ENCODE measurements around the gene ARID3B.

Gene ARID3B

DNA sequence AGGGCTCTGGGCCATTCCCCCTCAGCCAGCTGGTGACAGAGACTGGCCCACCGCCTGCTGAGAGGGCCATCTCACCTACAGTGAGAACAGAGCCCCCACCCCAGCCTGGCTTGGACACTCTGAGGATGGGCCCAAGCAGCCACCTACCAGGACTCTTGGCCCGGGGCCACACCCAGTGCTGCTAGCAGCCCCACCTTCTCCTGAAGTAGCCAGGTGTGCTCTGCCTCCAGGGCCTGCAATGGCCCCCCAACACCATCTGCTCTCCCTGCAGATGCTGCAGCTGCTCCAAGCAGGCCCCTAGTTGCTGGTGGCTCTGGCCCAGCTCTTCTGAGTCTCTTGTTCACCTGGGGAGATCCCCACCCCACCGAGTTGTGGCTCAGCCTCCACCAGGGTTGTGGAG lies 67.8 kb downstream of the ARID3B start:
- no peak for DNase-seq

DNA sequence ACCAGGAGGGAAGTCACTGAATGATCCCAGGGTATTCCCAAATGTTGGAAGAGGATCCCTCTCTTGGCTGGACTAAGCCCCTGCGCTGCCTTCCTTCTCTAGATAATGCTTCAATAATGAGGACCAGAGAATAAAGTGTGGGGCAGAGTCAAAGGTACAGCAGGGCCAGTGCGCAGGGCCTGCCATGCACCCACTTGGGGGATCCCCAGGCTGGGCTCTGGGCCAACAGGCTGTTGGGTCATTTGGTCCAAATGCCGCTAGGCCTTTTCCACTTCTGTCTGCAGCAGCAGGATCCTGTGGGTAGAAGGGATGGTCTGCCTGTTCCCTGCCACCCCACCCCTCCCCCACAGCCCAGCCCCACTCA lies 68.9 kb downstream of the ARID3B start:
- no peak for DNase-seq

DNA sequence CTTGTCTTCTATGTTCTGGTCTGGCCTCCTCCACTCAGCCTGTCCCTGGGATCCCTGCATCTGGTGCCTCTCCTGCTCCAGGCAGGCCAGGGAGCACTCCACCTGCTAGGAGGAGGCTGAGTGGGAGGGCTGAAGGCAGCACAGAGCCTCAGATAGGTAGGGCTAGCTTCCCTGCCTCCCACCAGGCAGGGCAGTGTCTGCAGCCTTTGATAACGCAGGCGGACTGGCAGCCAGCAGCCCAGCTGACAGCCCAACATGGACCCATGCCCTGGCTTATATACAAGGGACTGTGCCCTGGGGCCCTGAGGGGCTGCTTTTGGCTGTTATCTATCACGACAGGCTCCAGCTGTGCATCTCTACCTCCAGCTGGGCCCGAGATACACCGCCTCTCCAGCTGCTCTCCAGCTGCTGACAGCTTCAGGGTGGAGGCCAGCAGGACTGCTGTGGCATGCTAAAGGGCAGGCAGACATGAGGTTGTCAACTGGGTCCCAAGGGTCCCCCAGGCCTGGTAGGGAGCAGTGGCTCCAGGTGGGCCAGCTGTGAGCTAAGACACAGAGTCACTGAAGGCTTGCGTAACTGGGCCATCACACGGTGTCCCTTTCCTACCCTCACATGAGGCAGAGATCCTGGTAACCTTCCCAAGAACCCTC lies 69.4 kb downstream of the ARID3B start:
- no peak for DNase-seq

DNA sequence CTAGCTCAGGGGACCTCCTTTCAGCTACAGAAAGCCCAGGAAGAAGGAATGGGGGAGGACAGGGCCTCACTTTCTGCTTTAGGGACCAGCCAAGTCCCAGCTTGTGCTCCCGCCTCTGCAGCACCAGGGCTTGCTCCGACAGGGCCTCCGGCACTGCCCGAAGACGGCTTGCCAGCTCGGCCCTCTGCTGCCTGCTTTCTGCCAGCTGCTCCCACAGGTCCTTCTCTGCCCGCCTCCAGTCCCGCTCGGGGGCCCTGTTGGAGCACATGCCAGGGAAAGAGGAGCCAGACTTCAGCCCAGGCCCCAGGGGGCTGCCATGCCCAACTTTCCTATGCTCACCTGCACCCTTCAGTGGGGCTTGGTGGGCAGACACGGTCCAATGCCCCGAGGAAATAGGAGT lies 70.3 kb downstream of the ARID3B start:
- no peak for DNase-seq

DNA sequence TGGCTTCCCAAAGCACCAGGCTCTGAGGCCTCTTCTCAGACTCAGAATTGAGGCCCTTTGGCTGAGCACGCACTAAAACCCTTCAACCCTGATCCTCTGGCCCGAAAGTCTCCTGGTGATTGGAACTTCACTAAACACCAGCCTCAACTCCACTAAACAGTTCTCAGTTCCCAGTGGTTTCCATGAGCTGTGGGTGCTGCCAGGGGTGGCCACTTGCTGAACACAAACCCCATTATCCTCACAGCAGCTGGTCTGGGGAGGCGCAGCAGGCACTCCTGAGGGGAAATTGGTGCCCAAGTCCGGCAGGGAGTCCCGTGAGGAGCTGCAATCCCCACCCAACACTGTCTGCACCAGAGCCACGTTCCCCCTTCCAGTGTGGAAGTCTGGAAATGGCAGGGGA lies 70.8 kb downstream of the ARID3B start:
- no peak for DNase-seq

DNA sequence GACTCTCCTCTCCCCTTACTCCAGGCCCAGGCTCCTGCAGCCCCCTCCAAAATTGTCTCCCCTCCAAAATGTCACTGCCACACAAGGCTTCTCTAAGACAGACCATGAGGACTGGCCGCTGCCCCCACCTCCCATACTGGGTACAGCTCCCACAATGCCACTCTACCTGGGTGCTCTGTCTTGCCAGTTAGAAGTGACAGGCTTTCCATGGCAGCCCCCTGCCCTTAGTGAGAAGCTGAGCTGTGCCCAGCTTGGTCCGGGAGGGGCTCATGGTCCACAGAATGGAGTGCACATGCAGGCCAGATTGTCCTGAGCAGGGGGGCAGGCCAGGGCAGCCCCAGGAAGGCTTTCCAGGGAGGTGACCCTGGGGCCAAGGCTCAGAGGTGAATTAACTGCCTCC lies 71.7 kb downstream of the ARID3B start:
- no peak for DNase-seq

DNA sequence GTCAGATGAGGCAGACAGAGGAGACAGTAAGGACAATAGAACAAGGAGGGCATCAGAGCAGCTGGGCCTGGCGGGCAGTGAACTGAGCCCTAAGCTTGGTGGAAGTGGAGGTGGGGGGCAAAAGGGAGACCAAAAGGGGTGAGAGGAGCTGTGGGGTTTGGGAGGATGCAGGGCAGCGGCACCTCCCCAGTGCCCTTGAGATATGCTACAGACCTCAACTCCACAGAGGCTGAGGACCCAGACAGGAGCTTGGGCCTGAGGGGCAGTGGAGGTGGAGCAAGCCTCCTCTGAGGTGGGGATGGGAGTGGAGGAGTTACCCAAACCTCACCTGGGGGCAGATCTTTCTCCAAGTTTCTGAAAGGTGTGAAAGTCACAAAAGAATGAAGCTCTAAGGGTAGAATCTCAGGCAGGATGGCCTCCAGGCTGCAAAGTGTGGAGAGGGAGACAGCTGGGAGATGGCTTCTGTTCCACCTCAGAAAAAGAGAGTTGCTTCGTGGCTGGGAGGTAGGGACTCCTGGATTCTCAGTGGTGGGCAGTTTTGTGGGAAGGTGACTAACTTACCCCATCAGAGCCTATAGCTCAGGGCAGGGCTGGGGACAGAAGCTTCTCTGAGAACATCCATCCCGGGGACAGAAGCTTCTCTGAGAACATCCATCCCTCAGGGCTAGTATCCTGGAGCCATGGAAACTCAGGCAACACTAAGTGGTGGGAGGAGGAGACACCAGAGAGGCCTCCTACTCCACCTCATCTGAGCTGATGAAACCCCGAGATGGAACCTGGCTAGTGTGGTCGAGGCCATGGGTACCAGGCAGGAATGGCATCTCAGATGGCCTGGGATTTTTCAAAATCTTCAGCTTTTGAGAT lies 72.3 kb downstream of the ARID3B start:
- DNase-seq: no peak

DNA sequence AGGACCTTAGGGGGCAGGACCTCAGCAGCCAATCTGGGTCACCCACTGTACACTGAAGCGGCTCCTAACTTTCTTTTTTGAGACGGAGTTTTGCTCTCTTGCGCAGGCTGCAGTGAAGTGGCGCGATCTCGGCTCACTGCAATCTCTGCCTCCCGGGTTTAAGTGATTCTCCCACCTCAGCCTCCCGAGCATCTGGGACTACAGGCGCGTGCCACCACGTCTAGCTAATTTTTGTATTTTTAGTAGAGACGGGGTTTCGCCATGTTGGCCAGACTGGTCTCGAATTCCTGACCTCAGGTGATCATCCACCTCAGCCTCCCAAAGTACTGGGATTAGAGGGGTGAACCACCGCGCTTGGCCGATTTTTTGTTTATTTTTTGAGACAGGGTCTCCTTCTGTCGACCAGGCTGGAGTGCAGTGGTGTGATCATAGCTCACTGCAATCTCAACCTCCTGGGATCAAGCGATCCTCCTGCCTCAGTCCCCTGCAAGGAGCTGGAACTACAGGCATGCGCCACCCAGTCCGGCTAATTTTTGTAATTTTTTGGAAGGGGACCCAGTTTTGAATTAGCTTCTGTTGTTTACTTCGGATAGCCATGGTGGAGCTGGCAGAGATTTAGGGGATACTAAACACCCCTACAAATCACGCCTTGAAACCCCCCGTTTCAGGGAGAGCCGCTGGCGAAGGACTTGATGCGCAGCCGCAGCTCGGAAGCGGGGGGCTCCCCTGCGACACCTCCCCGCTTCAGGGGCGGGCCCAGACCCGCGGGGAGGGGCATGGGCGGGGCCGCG lies 73.1 kb downstream of the ARID3B start:
- no peak for DNase-seq

DNA sequence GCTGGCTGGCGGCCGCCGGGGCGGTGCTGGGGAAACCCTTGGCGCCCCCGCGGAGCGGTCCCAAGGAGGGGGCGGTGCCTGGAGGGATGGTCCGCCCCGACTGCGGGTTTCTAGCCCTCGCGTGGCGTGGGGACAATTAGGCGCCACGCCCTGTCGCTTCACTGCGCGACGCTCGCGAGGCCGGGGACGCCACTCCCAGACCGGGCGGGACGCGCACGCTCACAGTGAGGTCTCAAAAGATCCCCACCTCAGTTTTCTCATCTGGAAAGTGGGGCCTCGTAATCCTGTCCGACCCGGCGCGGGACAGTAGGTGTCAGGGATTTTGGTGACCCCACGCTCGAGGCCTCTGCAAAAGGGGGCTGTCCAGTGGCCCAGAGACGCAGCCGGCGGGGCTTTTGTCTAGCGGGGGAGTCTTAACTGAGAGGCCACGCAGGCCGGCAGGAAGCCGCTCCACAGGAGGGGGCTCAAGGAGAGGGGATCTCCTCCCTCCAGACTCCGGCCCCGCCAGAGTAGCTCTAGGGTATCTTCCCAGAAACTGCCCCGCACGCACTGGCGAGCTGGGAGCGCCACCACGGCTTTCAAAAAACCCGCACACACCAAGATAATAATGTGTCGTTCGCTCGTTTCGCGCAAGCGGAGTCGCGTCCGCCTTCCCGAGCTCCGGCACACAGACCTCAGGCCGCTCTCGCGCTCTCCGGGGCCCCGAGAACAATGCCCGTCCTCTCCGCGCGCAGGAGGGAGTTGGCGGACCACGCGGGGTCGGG lies 73.9 kb downstream of the ARID3B start:
- DNase-seq: peak; percentile 47

DNA sequence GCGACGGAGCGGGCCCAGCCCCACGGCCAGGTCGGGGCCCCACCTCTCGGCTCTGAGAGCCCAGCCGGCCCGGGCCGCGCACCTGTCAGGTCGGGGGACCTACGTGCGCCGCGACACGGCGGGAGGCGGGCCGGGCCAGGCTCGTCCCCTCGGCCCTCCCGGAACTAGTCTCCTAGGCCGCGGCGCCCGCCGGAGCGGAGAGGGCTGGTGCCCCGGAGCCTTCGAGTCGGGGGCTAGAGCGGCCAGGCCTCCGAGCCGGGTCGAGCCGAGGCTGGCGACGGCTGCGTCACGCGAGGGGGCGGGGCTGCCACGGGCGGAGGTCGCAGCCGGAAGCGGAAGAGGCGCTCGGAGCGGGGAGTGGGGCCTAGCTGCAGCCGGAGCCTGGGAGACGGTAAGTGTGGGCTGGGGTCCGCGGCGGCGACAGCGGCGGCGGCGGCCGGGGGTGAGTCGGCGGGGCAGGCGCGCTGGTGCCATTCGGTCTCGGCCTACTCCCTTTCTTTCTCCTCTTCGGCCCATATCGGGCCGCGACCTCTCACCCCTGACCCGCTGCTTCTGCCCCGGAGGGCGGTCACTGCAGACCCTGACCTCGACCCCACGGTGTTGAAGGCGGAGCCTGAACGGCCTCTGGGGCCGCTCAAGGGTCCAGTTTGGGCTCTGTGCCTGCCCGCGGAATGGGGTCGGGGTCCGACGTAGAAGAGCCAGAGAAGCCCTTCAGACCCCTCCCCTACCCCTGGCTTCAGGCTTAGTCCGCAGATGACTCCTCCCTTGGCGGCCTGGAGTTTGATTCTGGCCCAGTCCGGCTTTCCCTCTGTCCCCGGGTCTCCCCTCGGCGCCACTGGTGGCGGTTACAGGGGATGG lies 74.7 kb downstream of the ARID3B start, which contains the start of gene CLK3:
TSS of gene CLK3 (plus strand) at position 329 of the 858 bp plus-strand sequence. CDS start 3,361 bp downstream, outside the sequence.
- DNase-seq: peak; percentile 81

DNA sequence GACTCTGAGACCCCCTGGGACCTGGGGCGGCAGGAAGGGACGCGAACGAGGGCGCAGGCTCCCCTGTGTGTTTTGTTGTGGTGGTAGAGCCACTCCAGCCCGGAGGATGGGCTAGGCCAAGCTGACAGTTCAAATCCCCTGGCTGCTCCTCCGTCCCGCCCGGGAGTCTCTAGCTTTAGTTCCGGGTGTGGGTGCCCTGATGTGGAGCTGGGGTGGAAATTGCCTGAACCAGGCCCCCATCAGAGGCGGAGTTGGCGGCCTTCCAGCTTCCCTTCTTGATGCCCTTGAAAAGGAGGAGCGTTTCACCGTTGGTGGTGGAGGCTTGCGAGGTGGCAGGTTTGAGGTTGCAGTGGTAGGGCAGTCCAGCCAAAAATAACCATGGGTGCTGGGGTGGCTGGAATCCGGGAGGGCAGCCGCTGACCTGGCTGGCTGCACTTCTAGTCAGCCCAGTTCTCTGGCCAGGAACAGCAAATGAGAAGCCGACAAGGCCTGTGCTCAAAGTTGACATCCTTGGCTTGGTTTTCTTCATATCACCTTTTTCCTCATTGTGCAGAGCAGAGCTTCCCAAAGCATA lies 75.4 kb downstream of the ARID3B start:
- DNase-seq: no peak

DNA sequence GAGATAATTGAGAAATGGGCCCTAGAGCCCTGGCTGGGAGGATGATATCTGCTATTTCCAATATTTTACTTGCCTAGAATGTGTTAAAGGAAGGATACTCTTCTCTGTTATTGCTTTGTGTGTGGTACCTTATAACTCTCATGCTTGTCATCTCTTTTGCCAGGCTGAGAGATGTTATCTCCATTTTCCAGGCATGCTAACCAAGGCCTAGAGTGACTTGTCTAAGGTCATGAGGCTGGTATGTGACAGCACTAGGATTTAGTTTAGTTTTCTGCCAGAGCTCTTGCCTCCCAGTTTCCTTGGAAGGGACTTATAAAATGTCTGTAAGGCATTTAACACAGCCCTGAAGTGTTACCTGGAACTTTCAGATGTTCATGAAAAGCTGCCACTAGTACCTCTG lies 76.0 kb downstream of the ARID3B start:
- no peak for DNase-seq

DNA sequence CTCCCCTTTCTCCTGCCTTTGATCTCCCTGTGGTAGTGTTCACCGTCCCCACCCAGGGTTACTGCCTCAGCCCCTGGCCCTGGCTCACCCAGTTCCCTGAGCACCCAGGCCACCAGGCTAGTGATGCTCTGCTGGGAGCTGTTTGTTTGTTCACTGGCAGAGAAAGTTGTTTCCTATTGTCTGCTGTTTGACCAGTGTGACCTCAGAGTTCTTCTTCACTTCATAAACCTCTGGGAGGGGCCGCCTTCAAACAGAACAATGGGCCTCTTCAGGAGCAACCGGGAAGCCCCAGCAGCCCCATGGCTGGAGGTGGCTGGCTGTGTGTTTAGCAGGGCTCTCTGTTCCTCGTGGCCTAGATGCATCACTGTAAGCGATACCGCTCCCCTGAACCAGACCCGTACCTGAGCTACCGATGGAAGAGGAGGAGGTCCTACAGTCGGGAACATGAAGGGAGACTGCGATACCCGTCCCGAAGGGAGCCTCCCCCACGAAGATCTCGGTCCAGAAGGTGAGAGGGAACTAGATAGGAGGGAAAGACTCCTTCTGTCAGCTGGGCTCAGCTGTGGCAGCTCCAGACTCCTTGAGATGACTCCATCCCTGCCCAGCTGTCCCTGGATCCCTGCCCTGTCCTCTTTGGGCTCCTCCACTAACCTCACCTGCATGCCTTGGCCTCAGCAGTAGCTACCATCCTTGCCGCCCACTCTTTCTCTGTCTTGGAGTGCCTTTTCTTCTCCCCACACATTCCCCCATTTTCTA lies 78.0 kb downstream of the ARID3B start:
- no peak for DNase-seq

DNA sequence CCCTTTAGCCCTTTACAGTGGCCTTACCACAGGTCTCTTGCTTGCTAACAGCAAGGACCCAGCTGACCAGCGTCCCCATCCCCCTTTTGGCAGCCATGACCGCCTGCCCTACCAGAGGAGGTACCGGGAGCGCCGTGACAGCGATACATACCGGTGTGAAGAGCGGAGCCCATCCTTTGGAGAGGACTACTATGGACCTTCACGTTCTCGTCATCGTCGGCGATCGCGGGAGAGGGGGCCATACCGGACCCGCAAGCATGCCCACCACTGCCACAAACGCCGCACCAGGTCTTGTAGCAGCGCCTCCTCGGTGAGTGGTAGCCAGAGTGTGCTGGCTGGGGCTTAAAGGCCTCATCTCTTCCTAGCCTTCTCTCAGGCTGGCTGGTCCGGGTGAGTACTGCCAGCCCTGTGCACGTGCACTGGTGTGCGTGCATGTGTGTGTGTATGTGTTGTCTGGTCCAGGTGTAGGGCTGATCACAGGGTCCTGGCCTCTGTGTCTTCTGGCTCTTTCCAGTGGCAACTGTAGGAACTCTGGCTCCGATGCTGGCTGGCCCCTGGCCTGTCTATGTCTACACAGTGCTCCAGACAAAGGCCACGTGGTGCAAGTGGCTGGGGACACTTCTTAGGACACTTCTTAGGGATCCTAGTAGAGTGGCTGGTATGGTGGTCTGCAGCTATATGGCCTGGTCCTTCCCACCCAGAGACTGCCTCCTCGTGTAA lies 79.1 kb downstream of the ARID3B start:
- no peak for DNase-seq

DNA sequence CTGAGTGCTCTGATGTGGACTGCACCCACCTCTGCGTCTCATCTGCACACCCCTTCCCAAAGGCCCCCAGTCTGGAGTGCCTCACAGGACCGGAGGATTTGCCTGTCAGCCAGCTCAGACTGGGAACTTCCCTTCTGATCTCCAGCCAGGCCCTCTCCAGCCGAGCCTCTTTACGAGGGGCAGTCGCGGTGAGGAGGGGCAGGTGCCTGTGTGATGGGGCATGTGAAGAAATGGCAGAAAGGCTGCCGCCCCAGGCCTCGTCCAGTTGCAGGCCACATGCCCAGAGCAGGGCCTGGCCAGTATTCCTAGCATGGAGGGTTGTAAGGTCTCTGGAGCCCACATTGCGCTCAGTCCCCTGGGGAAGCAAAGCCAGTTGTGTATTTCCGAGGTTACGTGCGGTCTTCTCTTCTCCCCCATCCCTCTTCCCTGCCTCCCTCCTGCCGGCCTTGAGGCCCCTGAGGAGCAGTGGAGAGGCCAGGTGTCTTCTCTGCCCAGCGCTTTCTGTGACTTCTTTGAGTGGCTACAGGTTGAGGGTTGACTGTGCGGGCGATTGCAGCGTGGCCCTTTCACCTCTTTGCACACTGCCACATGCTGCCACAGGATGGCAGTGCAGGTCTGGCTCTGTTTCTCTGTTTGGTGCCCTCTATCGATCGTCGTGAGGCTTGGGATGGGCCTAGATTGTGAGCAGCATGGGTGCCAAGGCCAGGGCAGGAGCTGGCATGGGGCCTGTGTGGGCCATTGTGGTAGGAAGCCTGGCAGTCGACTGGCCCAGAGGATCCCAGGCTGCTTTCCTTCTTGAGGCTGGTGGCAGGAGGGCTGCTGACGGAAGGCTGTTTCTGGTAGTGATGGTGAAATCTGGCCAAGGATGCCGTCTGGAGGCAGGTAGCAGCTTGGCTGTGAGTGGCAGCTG lies 79.9 kb downstream of the ARID3B start:
- DNase-seq: peak; percentile 47

DNA sequence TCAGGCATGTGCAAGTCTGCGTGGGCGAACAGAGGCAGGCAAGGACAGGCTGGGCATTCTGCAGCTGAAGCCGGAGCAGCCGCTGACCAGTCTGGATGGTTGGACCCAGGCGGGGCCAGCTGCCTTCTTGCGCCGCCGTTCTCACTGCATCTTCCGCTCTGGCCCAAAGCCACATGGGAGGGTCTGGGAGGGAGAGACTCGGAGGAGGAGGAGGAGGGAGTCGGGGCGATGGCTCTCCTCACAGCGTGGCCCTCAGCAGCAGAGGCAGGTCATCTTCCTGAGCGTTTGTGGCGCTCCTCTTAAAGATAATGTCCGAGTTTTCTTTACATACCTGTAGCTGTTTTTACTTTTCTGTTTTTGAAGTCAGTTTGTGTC lies 80.5 kb downstream of the ARID3B start:
- no peak for DNase-seq

DNA sequence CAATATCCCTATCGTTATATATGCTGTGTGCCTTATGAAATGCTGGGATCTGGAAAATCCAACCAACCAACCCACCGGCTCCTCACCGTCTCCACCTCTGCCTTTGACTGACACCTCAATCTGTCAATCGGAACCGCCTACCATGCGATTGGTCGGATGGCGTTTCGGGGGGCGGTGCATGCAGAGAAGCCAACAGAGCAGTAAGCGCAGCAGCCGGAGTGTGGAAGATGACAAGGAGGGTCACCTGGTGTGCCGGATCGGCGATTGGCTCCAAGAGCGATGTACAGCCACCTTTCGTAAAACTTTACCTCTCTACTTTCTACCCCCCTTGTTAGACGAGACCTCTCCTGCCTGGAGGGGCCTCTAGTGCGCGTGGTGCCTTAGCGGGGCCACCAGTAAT lies 80.9 kb downstream of the ARID3B start:
- no peak for DNase-seq

DNA sequence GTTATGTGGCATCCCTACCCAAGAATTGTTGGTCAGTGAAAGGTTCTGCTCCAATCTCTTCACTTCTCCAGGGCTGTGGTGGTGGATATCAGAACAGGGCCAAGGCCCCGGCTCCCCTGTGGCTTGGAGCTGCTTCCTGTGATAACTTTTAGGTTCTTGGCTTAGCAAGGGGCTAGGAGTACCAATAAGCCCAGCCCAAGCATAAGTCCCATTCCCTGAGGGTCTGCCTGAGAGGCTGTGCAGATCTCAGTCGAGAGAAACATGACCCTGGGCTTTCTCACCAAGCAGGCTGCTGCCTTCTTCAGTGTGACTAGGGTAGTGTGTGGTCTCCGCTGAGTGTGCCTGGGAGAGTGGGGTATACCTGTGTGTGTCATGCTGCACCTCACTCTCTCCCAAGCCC lies 81.7 kb downstream of the ARID3B start:
- DNase-seq: no peak

DNA sequence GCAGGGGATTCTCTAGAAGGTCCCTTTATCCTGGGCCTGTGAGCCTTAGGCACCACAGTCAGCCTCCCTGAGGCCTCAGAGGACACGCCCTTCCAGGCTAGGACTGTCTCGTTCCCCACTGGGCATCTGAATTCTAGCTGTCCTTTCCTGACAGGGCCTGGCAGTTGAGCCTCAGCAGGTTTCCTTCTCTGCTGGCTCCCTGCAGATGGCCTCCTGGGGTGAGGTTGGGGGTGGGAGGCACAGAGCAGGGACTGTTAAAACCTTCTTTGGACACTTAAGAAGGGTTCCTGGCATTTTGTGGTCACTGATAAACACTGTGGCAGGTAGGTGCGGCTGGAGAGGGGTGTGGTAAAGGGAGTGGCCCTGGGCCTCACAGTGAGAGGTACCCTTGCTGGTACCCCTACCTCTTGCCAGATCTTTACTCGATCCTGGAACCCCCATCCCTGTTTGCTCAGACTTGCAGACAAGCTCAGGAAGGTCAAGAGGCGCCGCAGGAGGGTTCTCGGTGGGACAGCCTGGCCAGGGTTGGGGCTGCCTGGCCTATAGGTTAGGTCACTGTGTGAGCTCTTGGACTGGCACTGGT lies 83.1 kb downstream of the ARID3B start:
- DNase-seq: no peak

All from NCI-H446 treated with DMSO at 0.1 percent for 48 hours (cell line).